B cell (primary cell): ENCODE results near the gene WDR27. TPM values are rescaled to one million over a fixed set of nuclear protein-coding genes. Genes with fewer than 3 reads are reported as not detected.

Experiments used
- ATAC-seq: fragments of 200-7000 bp; cut with Tn5 transposase; one replicate; pipeline ENCODE4 v1.10.0; 2021; ENCODE audit warnings: low read depth, mild to moderate bottlenecking, moderate number of reproducible peaks, moderate library complexity
- CTCF ChIA-PET: fragments of 350-600 bp; sonication (Branson Sonifier 250); formaldehyde crosslinking; loops from one replicate; lab custom pipeline; 2021; ENCODE audit warnings: antibody characterized with exemption, inconsistent platforms; lab: Charles Lee
- POLR2A ChIA-PET: fragments of 350-600 bp; sonication (Branson Sonifier 250); formaldehyde crosslinking; loops from one replicate; lab custom pipeline; 2021; ENCODE audit warnings: antibody characterized with exemption; lab: Charles Lee
- DNase-seq: peaks from one replicate; pipeline ENCODE4 v3.0.0; 2013
- H2AFZ ChIP-seq: 2 replicates; pipeline ENCODE4 v1.6.1; 2012; ENCODE audit warnings: mild to moderate bottlenecking, low read depth, low read length; ENCODE audit not compliant: insufficient read depth, poor library complexity, severe bottlenecking
- H3K27ac ChIP-seq, 2 donors: 1 replicate in 1 of 2; 2 replicates in 1 of 2; pipeline ENCODE4 v1.5.1; 2012 to 2013; ENCODE audit warnings: low read length in 2 of 2, mild to moderate bottlenecking in 2 of 2, moderate library complexity in 1 of 2
- H3K27me3 ChIP-seq, 4 experiments: fragments of 200-600 bp in 1 of 4; sonication (generic) in 1 of 4; replicated peaks in 1 of 4; 1 replicate in 2 of 4; 2 replicates in 2 of 4; pipeline versions ENCODE4 v1.6.1 to v1.7.0; 2013 to 2016; ENCODE audit warnings: low read length in 3 of 4, mild to moderate bottlenecking in 2 of 4, mixed read lengths in 1 of 4, moderate library complexity in 1 of 4; ENCODE audit not compliant: insufficient read depth in 4 of 4, control insufficient read depth in 3 of 4; ENCODE audit errors: control extremely low read depth in 1 of 4
- H3K36me3 ChIP-seq, 2 experiments: replicated peaks in 1 of 2; 1 replicate in 1 of 2; 2 replicates in 1 of 2; pipeline versions ENCODE4 v1.6.1 to v1.7.1; 2013; ENCODE audit warnings: low read length in 1 of 2; ENCODE audit not compliant: insufficient read depth in 2 of 2, control insufficient read depth in 1 of 2; ENCODE audit errors: control extremely low read depth in 1 of 2, extremely low read depth in 1 of 2
- H3K4me1 ChIP-seq, 2 donors: fragments of 200-600 bp in 1 of 2; sonication (generic) in 1 of 2; 1 replicate in 1 of 2; 2 replicates in 1 of 2; pipeline versions ENCODE4 v1.5.1 to v1.6.1; 2013 to 2017; ENCODE audit warnings: low read length in 2 of 2; ENCODE audit not compliant: control insufficient read depth in 2 of 2, insufficient read depth in 2 of 2
- H3K4me2 ChIP-seq: replicated peaks from 2 replicates; pipeline ENCODE3; 2012; ENCODE audit warnings: mild to moderate bottlenecking, low read depth, low read length; ENCODE audit not compliant: poor library complexity, severe bottlenecking
- H3K4me3 ChIP-seq, 5 experiments: fragments of 200-600 bp in 1 of 5; sonication (generic) in 1 of 5; 1 replicate in 3 of 5; 2 replicates in 2 of 5; pipeline versions ENCODE4 v1.5.1 to v1.7.0; 2011 to 2016; ENCODE audit warnings: low read length in 4 of 5, mild to moderate bottlenecking in 4 of 5, low read depth in 2 of 5, control low read depth in 1 of 5, moderate library complexity in 1 of 5; ENCODE audit not compliant: insufficient read depth in 1 of 5; ENCODE audit errors: control extremely low read depth in 1 of 5, extremely low read depth in 1 of 5
- H3K79me2 ChIP-seq: fragments of 200-600 bp; sonication (generic); one replicate; pipeline ENCODE4 v1.6.0; 2016; ENCODE audit warnings: low read length; ENCODE audit not compliant: control insufficient read depth, insufficient read depth
- H3K9ac ChIP-seq: fragments of 200-600 bp; sonication (generic); 2 replicates; pipeline ENCODE4 v1.6.1; 2017; ENCODE audit warnings: mild to moderate bottlenecking, low read length, moderate library complexity
- H3K9me3 ChIP-seq, 3 donors: one replicate each; pipeline versions ENCODE4 v1.6.1 to v1.7.1; 2013; ENCODE audit warnings: low read length in 2 of 3; ENCODE audit not compliant: control insufficient read depth in 2 of 3, insufficient read depth in 1 of 3; ENCODE audit errors: control extremely low read depth in 1 of 3
- H4K20me1 ChIP-seq: 2 replicates; pipeline ENCODE4 v1.6.0; 2012; ENCODE audit warnings: mild to moderate bottlenecking, low read length; ENCODE audit not compliant: insufficient read depth, control insufficient read depth, poor library complexity, severe bottlenecking
- H3K27ac Mint-ChIP-seq: one replicate; pipeline ENCODE4 v1.8.0; 2021; ENCODE audit warnings: mixed read lengths
- H3K27me3 Mint-ChIP-seq: one replicate; pipeline ENCODE4 v1.8.0; 2021; ENCODE audit warnings: mixed read lengths
- H3K4me1 Mint-ChIP-seq: one replicate; pipeline ENCODE4 v1.8.0; 2021; ENCODE audit warnings: mixed read lengths
- H3K4me3 Mint-ChIP-seq: one replicate; pipeline ENCODE4 v1.8.0; 2021; ENCODE audit warnings: mixed read lengths
- H3K9me3 Mint-ChIP-seq: one replicate; pipeline ENCODE4 v1.8.0; 2022; ENCODE audit warnings: mixed read lengths; ENCODE audit not compliant: insufficient read depth
- EZH2 ChIP-seq: IDR thresholded peaks from 2 replicates; pipeline ENCODE4 v1.6.1; 2012; ENCODE audit warnings: borderline replicate concordance, low read depth, mild to moderate bottlenecking, moderate library complexity, low read length; ENCODE audit not compliant: insufficient read depth, poor library complexity, severe bottlenecking
- WGBS: methylation state at CpG from one replicate; pipeline ENCODE4 v1.1.5; 2013; ENCODE audit warnings: missing lambda C conversion rate; ENCODE audit not compliant: insufficient coverage; 5-methylcytosine and 5-hydroxymethylcytosine counted together
- intact Hi-C: fragments of 100-400 bp; cut with micrococcal nuclease; formaldehyde crosslinking; loops from one replicate; pipeline ENCODE4 v1.10.0; 2022
- polyA plus RNA-seq: library from polyadenylated mRNA; depleted of rRNA; stranded (reverse); fragments of >200 nt; gene quantifications from 2 replicates; pipeline ENCODE4 v1.2.3, GENCODE V29; 2012
- total RNA-seq, 2 donors: library from RNA; stranded (reverse); fragments of 120-200 nt in 1 of 2; gene quantifications; 1 replicate in 1 of 2; 2 replicates in 1 of 2; pipeline versions ENCODE4 v1.2.3 to v1.2.4, GENCODE V29; 2013 to 2022
- TF ChIP-seq, protein P1 (sequence below): fragments of 200-600 bp; IDR thresholded peaks from one replicate; pipeline ENCODE4 v1.8.0; 2022; ENCODE audit warnings: antibody characterized with exemption, mild to moderate bottlenecking

Gene WDR27
- total and polyA plus RNA-seq, 2 donors (not counting 1 experiment from before 2014, with no cell fraction given): 64.3 to 86.3 TPM

DNA sequence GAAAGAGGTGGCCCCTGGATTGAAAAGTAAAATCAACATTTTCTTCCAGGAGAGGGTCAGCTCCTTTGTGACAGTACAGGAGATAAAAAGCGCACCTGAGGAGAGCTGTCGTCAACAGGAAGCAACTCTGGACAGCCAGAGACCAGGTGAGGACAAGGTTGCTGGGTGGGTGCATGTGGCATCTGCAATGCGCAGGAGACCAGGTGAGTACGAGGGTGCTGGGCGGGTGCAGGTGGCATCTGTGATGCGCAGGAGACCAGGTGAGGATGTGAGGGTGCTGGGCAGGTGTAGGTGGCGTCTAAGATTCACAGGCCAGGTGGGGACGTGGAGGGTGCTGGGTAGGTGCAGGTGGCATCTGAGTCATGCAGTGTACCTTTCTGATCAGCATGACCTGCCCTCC, 38.4 kb downstream of the WDR27 start:
- WGBS: 98% methylated on average over 8 of the region's 8 CpGs
- no peak for DNase-seq
- no peak overlapping the region for H2AFZ ChIP-seq
- H3K79me2 ChIP-seq: no peaks in the 10 kb centered on the region
- no peak overlapping the region for H3K9ac ChIP-seq
- no peak overlapping the region for H3K27ac ChIP-seq
- H3K4me3 Mint-ChIP-seq: no peak overlapping the region
- intact Hi-C loops: no loop called here
- no peaks in the 10 kb centered on the region for H3K4me1 ChIP-seq
- no peaks in the 10 kb centered on the region for H4K20me1 ChIP-seq
- H3K9me3 Mint-ChIP-seq: no peaks in the 10 kb centered on the region
- H3K4me3 ChIP-seq: no peak overlapping the region
- H3K4me1 Mint-ChIP-seq: no peaks in the 10 kb centered on the region
- H3K9me3 ChIP-seq: no peaks in the 10 kb centered on the region
- H3K4me2 ChIP-seq: no peak overlapping the region
- H3K27me3 Mint-ChIP-seq: no peaks in the 10 kb centered on the region
- CTCF ChIA-PET: no interaction called here
- TF ChIP-seq, protein P1, sequence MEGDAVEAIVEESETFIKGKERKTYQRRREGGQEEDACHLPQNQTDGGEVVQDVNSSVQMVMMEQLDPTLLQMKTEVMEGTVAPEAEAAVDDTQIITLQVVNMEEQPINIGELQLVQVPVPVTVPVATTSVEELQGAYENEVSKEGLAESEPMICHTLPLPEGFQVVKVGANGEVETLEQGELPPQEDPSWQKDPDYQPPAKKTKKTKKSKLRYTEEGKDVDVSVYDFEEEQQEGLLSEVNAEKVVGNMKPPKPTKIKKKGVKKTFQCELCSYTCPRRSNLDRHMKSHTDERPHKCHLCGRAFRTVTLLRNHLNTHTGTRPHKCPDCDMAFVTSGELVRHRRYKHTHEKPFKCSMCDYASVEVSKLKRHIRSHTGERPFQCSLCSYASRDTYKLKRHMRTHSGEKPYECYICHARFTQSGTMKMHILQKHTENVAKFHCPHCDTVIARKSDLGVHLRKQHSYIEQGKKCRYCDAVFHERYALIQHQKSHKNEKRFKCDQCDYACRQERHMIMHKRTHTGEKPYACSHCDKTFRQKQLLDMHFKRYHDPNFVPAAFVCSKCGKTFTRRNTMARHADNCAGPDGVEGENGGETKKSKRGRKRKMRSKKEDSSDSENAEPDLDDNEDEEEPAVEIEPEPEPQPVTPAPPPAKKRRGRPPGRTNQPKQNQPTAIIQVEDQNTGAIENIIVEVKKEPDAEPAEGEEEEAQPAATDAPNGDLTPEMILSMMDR: no peak
- no peak for TF ChIP-seq EZH2
- no peak for ATAC-seq
- POLR2A ChIA-PET: no interaction called here
- H3K27me3 ChIP-seq: no peaks in the 10 kb centered on the region
- no peak overlapping the region for H3K27ac Mint-ChIP-seq
- peaks cover 2 to 17% of the 10 kb centered on the region in 2 experiments for H3K36me3 ChIP-seq

DNA sequence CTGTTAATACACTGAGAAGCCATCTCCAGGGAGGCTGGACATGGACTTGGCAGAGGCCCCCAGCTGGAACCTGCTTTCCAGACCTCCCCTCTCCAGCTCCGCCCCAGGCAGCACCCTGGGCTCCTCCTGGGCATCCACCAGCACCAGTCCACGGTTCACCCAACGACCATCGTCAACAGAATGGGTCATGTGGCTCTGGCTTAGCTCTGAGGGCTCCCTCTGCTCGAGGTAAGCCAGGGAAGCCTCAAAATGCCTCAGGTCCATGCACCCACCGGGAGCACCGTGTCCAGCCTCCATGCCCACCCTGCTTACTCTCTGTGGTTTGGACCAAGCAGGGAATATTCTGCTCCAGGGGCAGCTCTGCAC, 40.5 kb downstream of the WDR27 start:
- no peak overlapping the region for H3K9ac ChIP-seq
- no peak for ATAC-seq
- Mint-ChIP-seq H3K4me3 (no peak overlapping the region), H3K27me3 (no peaks in the 10 kb centered on the region), H3K4me1 (no peaks in the 10 kb centered on the region), H3K9me3 (no peaks in the 10 kb centered on the region), H3K27ac (no peak overlapping the region)
- no peak for DNase-seq
- no peak overlapping the region for H2AFZ ChIP-seq
- ChIA-PET POLR2A (no interaction called here), CTCF (no interaction called here)
- H3K27ac ChIP-seq: no peak overlapping the region
- H3K79me2 ChIP-seq: no peaks in the 10 kb centered on the region
- WGBS: 97% methylated on average over 7 of the region's 7 CpGs
- no peaks in the 10 kb centered on the region for H3K9me3 ChIP-seq
- H3K27me3 ChIP-seq: no peaks in the 10 kb centered on the region
- H3K4me1 ChIP-seq: no peaks in the 10 kb centered on the region
- H4K20me1 ChIP-seq: no peaks in the 10 kb centered on the region
- no peak for TF ChIP-seq EZH2
- TF ChIP-seq, protein P1: no peak
- no peak overlapping the region for H3K4me3 ChIP-seq
- H3K4me2 ChIP-seq: no peak overlapping the region
- intact Hi-C loops: no loop called here
- H3K36me3 ChIP-seq: peaks cover 2 to 19% of the 10 kb centered on the region in 2 experiments
